Measurements from ENCODE around the gene ZSCAN12. TPM values are rescaled to one million over a fixed set of nuclear protein-coding genes. Genes with fewer than 3 reads are reported as not detected.

ZSCAN12 gene
- total RNA-seq, 6 donors from 2014 or later = 2.6 to 10.5 (median 5.3) TPM

- DNase-seq = no peak
- no peak for ATAC-seq (ENCODE audit: low FRiP score in 2 of 2)
Measured at GRCh38 chr6:28337121-28337520, 62.4 kb downstream of the ZSCAN12 start.

GRCh38 chr6:28336284-28337120, 63.0 kb downstream of the ZSCAN12 start:
- H3K4me3 ChIP-seq = peak overlapping the region; percentile 44 to 71 (median 58)
- ATAC-seq (ENCODE audit: low FRiP score in 2 of 2) (peak in 1 of 2 donors; percentile 55), DNase-seq (peak in 1 of 2 donors; percentile 31)
- H3K4me1 ChIP-seq = peaks cover 9 to 17% (median 14%) of the 10 kb centered on the region in 4 donors
- H3K9me3 ChIP-seq = no peaks in the 10 kb centered on the region
- WGBS, 2 donors = 11 to 13% methylated on average over 24 of the region's 24 CpGs
- peak overlapping the region; percentile 93 to 96 (median 94) for H3K27ac ChIP-seq
- H3K27me3 ChIP-seq = no peaks in the 10 kb centered on the region
- TF ChIP-seq POLR2AphosphoS5 (IDR thresholded peaks at IDR 0.05) (no peak), POLR2A (IDR thresholded peaks at IDR 0.05) (no peak), CTCF (IDR thresholded peaks at IDR 0.05) (no peak), EP300 (IDR thresholded peaks at IDR 0.05) (no peak)
- no peaks in the 10 kb centered on the region for H3K36me3 ChIP-seq

More at GRCh38 chr6:28337121-28337520, 62.4 kb downstream of the ZSCAN12 start:
- Histone ChIP-seq H3K4me1 (peaks cover 9 to 17% (median 14%) of the 10 kb centered on the region in 4 donors), H3K9me3 (no peaks in the 10 kb centered on the region), H3K27ac (peak overlapping the region in 3 of 4 donors; percentile 93 to 96 (median 94)), H3K4me3 (no peak overlapping the region), H3K36me3 (no peaks in the 10 kb centered on the region), H3K27me3 (no peaks in the 10 kb centered on the region)
- TF ChIP-seq POLR2A (IDR thresholded peaks at IDR 0.05) = no peak
- TF ChIP-seq CTCF (IDR thresholded peaks at IDR 0.05) = no peak
- TF ChIP-seq EP300 (IDR thresholded peaks at IDR 0.05) = no peak
- TF ChIP-seq POLR2AphosphoS5 (IDR thresholded peaks at IDR 0.05) = no peak

GRCh38 chr6:28335564-28336283, 63.8 kb downstream of the ZSCAN12 start, which contains the start of gene ZSCAN31:
TSS of gene ZSCAN31 (minus strand) at chr6:28336148. CDS start at chr6:28329683, 6,465 bp downstream.
- H3K27ac ChIP-seq = peak within 1 kb of the TSS; percentile 93 to 96 (median 94)
- peak; percentile 92 to 99 for DNase-seq
- H3K4me3 ChIP-seq = peak within 1 kb of the TSS; percentile 44 to 71 (median 58)
- no peaks in the 10 kb centered on the region for H3K27me3 ChIP-seq
- peak; percentile 98 for ATAC-seq (ENCODE audit: low FRiP score in 2 of 2)
- no peaks in the 10 kb centered on the region for H3K36me3 ChIP-seq
- peaks cover 9 to 17% (median 14%) of the 10 kb centered on the region in 4 donors for H3K4me1 ChIP-seq
- no peaks in the 10 kb centered on the region for H3K9me3 ChIP-seq
- peak; percentile 67 to 75 for TF ChIP-seq POLR2AphosphoS5 (IDR thresholded peaks at IDR 0.05)
- TF ChIP-seq EP300 (IDR thresholded peaks at IDR 0.05) = peak in 1 of 4 donors; percentile 21
- peak; percentile 28 to 92 (median 84) for TF ChIP-seq POLR2A (IDR thresholded peaks at IDR 0.05)
- TF ChIP-seq CTCF (IDR thresholded peaks at IDR 0.05) = no peak
- 1% methylated on average over 31 to 33 of the region's 35 CpGs for WGBS, 2 donors

DNA sequence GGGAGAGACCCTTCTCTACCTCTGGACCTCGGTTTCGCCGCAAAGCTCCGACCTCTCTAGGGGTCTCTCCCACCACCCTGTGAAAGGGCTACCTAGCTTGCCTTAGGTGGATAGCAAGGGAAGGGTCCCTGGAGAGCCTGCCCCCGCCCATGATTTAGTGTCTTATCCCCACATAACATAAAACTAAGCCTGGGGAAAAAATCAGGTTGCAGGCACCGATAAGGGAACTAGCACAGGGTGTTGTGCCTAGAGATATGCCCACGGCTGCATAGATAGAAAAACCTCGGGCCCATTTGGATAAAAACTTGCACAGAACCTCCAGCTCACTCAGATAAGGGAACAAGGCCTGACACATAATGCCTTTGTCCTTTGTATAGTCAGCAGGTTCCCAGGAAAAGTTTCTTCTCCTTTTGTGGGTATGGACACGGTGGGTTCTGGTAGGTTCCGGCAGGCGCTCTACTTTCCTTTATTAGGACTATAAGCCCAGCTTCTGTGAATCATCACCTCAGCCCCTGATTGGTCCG, 64.4 kb downstream of the ZSCAN12 start:
- WGBS, 2 donors = 31% methylated on average over 12 of the region's 12 CpGs
- DNase-seq (no peak), ATAC-seq (ENCODE audit: low FRiP score in 2 of 2) (no peak)
- peaks cover 9 to 17% (median 14%) of the 10 kb centered on the region in 4 donors for H3K4me1 ChIP-seq
- H3K27ac ChIP-seq = peak overlapping the region; percentile 93 to 96 (median 94)
- no peaks in the 10 kb centered on the region for H3K36me3 ChIP-seq
- peak overlapping the region in 3 of 4 donors; percentile 47 to 71 (median 68) for H3K4me3 ChIP-seq
- TF ChIP-seq EP300 (IDR thresholded peaks at IDR 0.05) (no peak), CTCF (IDR thresholded peaks at IDR 0.05) (no peak), POLR2A (IDR thresholded peaks at IDR 0.05) (no peak), POLR2AphosphoS5 (IDR thresholded peaks at IDR 0.05) (no peak)
- no peaks in the 10 kb centered on the region for H3K27me3 ChIP-seq
- H3K9me3 ChIP-seq = no peaks in the 10 kb centered on the region

Data from upper lobe of left lung (tissue), 6 donors.